Spleen (tissue), 11 donors: ENCODE data around the gene WWC1. TPM values are rescaled to one million over a fixed set of nuclear protein-coding genes. Genes with fewer than 3 reads are reported as not detected.

Source experiments
- DNase-seq: peaks from one replicate; pipeline ENCODE4 v3.0.0-alpha.2; 2020
- H3K27ac ChIP-seq, 8 donors: fragments of 200-600 bp; sonication (generic) in 7 of 8; 1 replicate in 4 of 8; 2 replicates in 4 of 8; pipeline versions ENCODE4 v1.5.0 to v1.8.0; 2016 to 2021; ENCODE audit warnings: inconsistent platforms in 4 of 8, mild to moderate bottlenecking in 4 of 8, moderate library complexity in 1 of 8
- H3K27me3 ChIP-seq, 7 donors: fragments of 200-600 bp; sonication (generic) in 6 of 7; replicated peaks in 1 of 7; 1 replicate in 4 of 7; 2 replicates in 3 of 7; pipeline versions ENCODE4 v1.5.0 to v1.8.0; 2016 to 2021; ENCODE audit warnings: inconsistent platforms in 3 of 7, mild to moderate bottlenecking in 1 of 7
- H3K36me3 ChIP-seq, 6 donors: fragments of 200-600 bp; sonication (generic) in 5 of 6; 1 replicate in 4 of 6; 2 replicates in 2 of 6; pipeline versions ENCODE4 v1.5.0 to v1.8.0; 2016 to 2021; ENCODE audit warnings: inconsistent platforms in 2 of 6
- H3K4me1 ChIP-seq, 6 donors: fragments of 200-600 bp; sonication (generic) in 5 of 6; 1 replicate in 3 of 6; 2 replicates in 3 of 6; pipeline versions ENCODE4 v1.5.0 to v1.8.0; 2016 to 2021; ENCODE audit warnings: inconsistent platforms in 3 of 6
- H3K4me3 ChIP-seq, 8 donors: fragments of 200-600 bp; sonication (generic) in 7 of 8; 1 replicate in 4 of 8; 2 replicates in 4 of 8; pipeline versions ENCODE4 v1.5.0 to v1.8.0; 2016 to 2021; ENCODE audit warnings: inconsistent platforms in 4 of 8, mild to moderate bottlenecking in 4 of 8, moderate library complexity in 2 of 8
- H3K9me3 ChIP-seq, 8 donors: fragments of 200-600 bp; sonication (generic) in 7 of 8; 1 replicate in 4 of 8; 2 replicates in 4 of 8; pipeline versions ENCODE4 v1.5.0 to v1.8.0; 2016 to 2021; ENCODE audit warnings: inconsistent platforms in 4 of 8
- CTCF ChIP-seq, 11 experiments: fragments of 200-600 bp in 7 of 11; fragments of 450-650 bp in 4 of 11; sonication (generic) in 4 of 11; IDR thresholded peaks in 8 of 11; conservative IDR thresholded peaks in 3 of 11; 1 replicate in 7 of 11; 2 replicates in 4 of 11; pipeline versions ENCODE4 v1.4.0 to v1.8.0; 2016 to 2021; ENCODE audit warnings: antibody characterized with exemption in 11 of 11, inconsistent platforms in 4 of 11, mild to moderate bottlenecking in 1 of 11
- POLR2A ChIP-seq, 3 donors: fragments of 450-650 bp; IDR thresholded peaks; one replicate each; pipeline ENCODE4 v1.5.1; 2017; ENCODE audit warnings: antibody characterized with exemption in 3 of 3, mild to moderate bottlenecking in 1 of 3
- POLR2AphosphoS5 ChIP-seq, 3 donors: sonication (generic); formaldehyde crosslinking; IDR thresholded peaks; one replicate each; pipeline ENCODE4 v1.5.1; 2017; ENCODE audit warnings: antibody characterized with exemption in 3 of 3
- WGBS, 5 donors: extraction: QIAGEN DNeasy Blood & Tissue Kit in 3 of 5; methylation state at CpG; one replicate each; pipeline versions ENCODE4 v1.1.5 to v1.1.7; 2013 to 2018; 5-methylcytosine and 5-hydroxymethylcytosine counted together
- intact Hi-C: fragments of 100-400 bp; cut with DNase I; formaldehyde crosslinking; loops from one replicate; pipeline ENCODE4 v1.15.0; 2023; ENCODE audit warnings: low total_unique reads
- polyA plus RNA-seq, 3 donors: library from polyadenylated mRNA; stranded (reverse); fragments of 200-250 nt; gene quantifications; one replicate each; pipeline ENCODE4 v1.2.1, GENCODE V29; 2013
- total RNA-seq, 7 donors: library from RNA; depleted of rRNA in 3 of 7; stranded (reverse); fragments of >200 nt in 3 of 7; fragmentation: NEBNext Ultra II Directional in 4 of 7; extraction: Animal tissue kit (Norgen Biotek cat#: 25700) in 4 of 7; gene quantifications; one replicate each; pipeline versions ENCODE4 v1.1.0 to v1.2.1, GENCODE V29; 2016 to 2021
- donor health status: healthy with polysubstance abuse.
- donor health status: DM: no; HTN: no; CAD: no; lungs with moderate emphysema.
- donor health status: DM: no; HTN: no; CAD: no.
- donor health status: Bipolar disorder and iron deficiency.
- donor health status: healthy.
- donor health status: DM: no; HTN: no; CAD: no.
- donor health status: DM: yes; HTN: yes; CAD: no.

WWC1 gene
- total and polyA plus RNA-seq, 10 donors, result 0.60 to 5.4 (median 1.3) TPM

GRCh38 chr5:168368854-168369253, 77.4 kb downstream of the WWC1 start:
- TF ChIP-seq POLR2A (IDR thresholded peaks at IDR 0.05) (no peak), POLR2AphosphoS5 (IDR thresholded peaks at IDR 0.05) (no peak)
- H3K4me1 ChIP-seq, result no peaks in the 10 kb centered on the region
- 68 to 77% (median 74%) methylated on average over 3 of the region's 3 CpGs for WGBS, 5 donors
- H3K27ac ChIP-seq, result no peak overlapping the region
- no peaks in the 10 kb centered on the region for H3K9me3 ChIP-seq
- intact Hi-C loops, result no loop called here
- H3K36me3 ChIP-seq, result no peaks in the 10 kb centered on the region
- H3K27me3 ChIP-seq, result no peaks in the 10 kb centered on the region
- no peak for DNase-seq
- no peak overlapping the region for H3K4me3 ChIP-seq

- intact Hi-C loops, result no loop called here
- Histone ChIP-seq H3K4me3 (no peak overlapping the region), H3K27me3 (no peaks in the 10 kb centered on the region), H3K4me1 (no peaks in the 10 kb centered on the region), H3K36me3 (no peaks in the 10 kb centered on the region), H3K27ac (no peak overlapping the region), H3K9me3 (no peaks in the 10 kb centered on the region)
- TF ChIP-seq POLR2AphosphoS5 (IDR thresholded peaks at IDR 0.05) (no peak), POLR2A (IDR thresholded peaks at IDR 0.05) (no peak), CTCF (IDR thresholded peaks at IDR 0.05 in 8 of 11, conservative IDR thresholded peaks at IDR 0.05 in 3 of 11) (no peak)
- DNase-seq, result no peak
- 83 to 97% (median 89%) methylated on average over 4 of the region's 4 CpGs for WGBS, 5 donors
These were observed 79.4 kb downstream of the WWC1 start for GRCh38 chr5:168370831-168371230.

GRCh38 chr5:168372356-168372946, 81.0 kb downstream of the WWC1 start:
- no peak for DNase-seq
- H3K27me3 ChIP-seq, result no peaks in the 10 kb centered on the region
- intact Hi-C loops, result no loop called here
- 82 to 91% (median 85%) methylated on average over 2 of the region's 2 CpGs for WGBS, 5 donors
- TF ChIP-seq POLR2AphosphoS5 (IDR thresholded peaks at IDR 0.05) (no peak), CTCF (IDR thresholded peaks at IDR 0.05 in 8 of 11, conservative IDR thresholded peaks at IDR 0.05 in 3 of 11) (no peak), POLR2A (IDR thresholded peaks at IDR 0.05) (no peak)
- H3K4me1 ChIP-seq, result no peaks in the 10 kb centered on the region
- no peak overlapping the region for H3K4me3 ChIP-seq
- H3K9me3 ChIP-seq, result no peaks in the 10 kb centered on the region
- no peak overlapping the region for H3K27ac ChIP-seq
- H3K36me3 ChIP-seq, result no peaks in the 10 kb centered on the region

- no peak overlapping the region for H3K4me3 ChIP-seq
- no peaks in the 10 kb centered on the region for H3K4me1 ChIP-seq
- intact Hi-C loops, result no loop called here
- H3K36me3 ChIP-seq, result no peaks in the 10 kb centered on the region
- no peaks in the 10 kb centered on the region for H3K9me3 ChIP-seq
- 91 to 98% (median 93%) methylated on average over 4 of the region's 4 CpGs for WGBS, 5 donors
- TF ChIP-seq CTCF (IDR thresholded peaks at IDR 0.05 in 8 of 11, conservative IDR thresholded peaks at IDR 0.05 in 3 of 11) (no peak), POLR2AphosphoS5 (IDR thresholded peaks at IDR 0.05) (no peak), POLR2A (IDR thresholded peaks at IDR 0.05) (no peak)
- H3K27ac ChIP-seq, result no peak overlapping the region
- H3K27me3 ChIP-seq, result no peaks in the 10 kb centered on the region
- DNase-seq, result no peak
These were observed 83.1 kb downstream of the WWC1 start for GRCh38 chr5:168374532-168374931.

GRCh38 chr5:168375214-168375613, 83.8 kb downstream of the WWC1 start:
- Histone ChIP-seq H3K36me3 (no peaks in the 10 kb centered on the region), H3K4me1 (no peaks in the 10 kb centered on the region), H3K27me3 (no peaks in the 10 kb centered on the region), H3K9me3 (no peaks in the 10 kb centered on the region), H3K4me3 (no peak overlapping the region), H3K27ac (no peak overlapping the region)
- intact Hi-C loops, result no loop called here
- no peak for DNase-seq
- WGBS, 5 donors, result 77 to 90% (median 88%) methylated on average over 7 of the region's 7 CpGs
- TF ChIP-seq POLR2AphosphoS5 (IDR thresholded peaks at IDR 0.05) (no peak), CTCF (IDR thresholded peaks at IDR 0.05 in 8 of 11, conservative IDR thresholded peaks at IDR 0.05 in 3 of 11) (no peak), POLR2A (IDR thresholded peaks at IDR 0.05) (no peak)
